Epithelial cell of proximal tubule (primary cell): ENCODE measurements around the gene MRPL38. TPM values are rescaled to one million over a fixed set of nuclear protein-coding genes. Genes with fewer than 3 reads are reported as not detected.
"Not testable (repeated sequence)": the region's sequence is repeated elsewhere in the genome, so short reads cannot be mapped to it uniquely, and the experiment has no call there.

Experiments
- DNase-seq: peaks from one replicate; pipeline ENCODE4 v3.0.0-alpha.2; 2011; ENCODE audit warnings: low read depth
- H3K4me3 ChIP-seq: 2 replicates; pipeline ENCODE4 v1.5.1; 2011; ENCODE audit warnings: low read depth, mild to moderate bottlenecking, low read length
- CTCF ChIP-seq: conservative IDR thresholded peaks from 2 replicates; pipeline ENCODE4 v1.5.1; 2012; ENCODE audit warnings: low read depth, mild to moderate bottlenecking, low read length
- total RNA-seq: library from RNA; depleted of rRNA; stranded (reverse); fragments of >200 nt; gene quantifications from 2 replicates; pipeline ENCODE4 v1.2.3, GENCODE V29; 2015

MRPL38 gene
- total RNA-seq, 1 donor from 2014 or later: 38.3 TPM

GRCh38 chr17:75869282-75870141, 35.2 kb downstream of the MRPL38 start:
- DNase-seq: no peak
- no peak for TF ChIP-seq CTCF
- H3K4me3 ChIP-seq: no peak overlapping the region

GRCh38 chr17:75868730-75869281, 35.9 kb downstream of the MRPL38 start:
- DNase-seq, H3K4me3 ChIP-seq: not testable (repeated sequence)

- not testable (repeated sequence) for H3K4me3 ChIP-seq, DNase-seq
Observed at GRCh38 chr17:75865404-75866188, 39.1 kb downstream of the MRPL38 start.

GRCh38 chr17:75864887-75865286, 39.8 kb downstream of the MRPL38 start:
- not testable (repeated sequence) for DNase-seq

GRCh38 chr17:75864448-75864871, 40.2 kb downstream of the MRPL38 start:
- H3K4me3 ChIP-seq: no peak overlapping the region
- DNase-seq: no peak
- no peak for TF ChIP-seq CTCF

More at GRCh38 chr17:75864887-75865286, 39.8 kb downstream of the MRPL38 start:
- not testable (repeated sequence) for H3K4me3 ChIP-seq

GRCh38 chr17:75861927-75862317, 42.8 kb downstream of the MRPL38 start:
- H3K4me3 ChIP-seq: no peak overlapping the region
- no peak for TF ChIP-seq CTCF
- no peak for DNase-seq

- not testable (repeated sequence) for DNase-seq, H3K4me3 ChIP-seq
Observed at GRCh38 chr17:75859358-75859757, 45.3 kb downstream of the MRPL38 start.

GRCh38 chr17:75856062-75856756, 48.5 kb downstream of the MRPL38 start:
- no peak for DNase-seq
- peak overlapping the region; percentile 85 for H3K4me3 ChIP-seq
- peak; percentile 49 for TF ChIP-seq CTCF
